HCEC 1CT (cell line): ENCODE measurements around the gene CFP.
"Not testable (repeated sequence)": the region's sequence is repeated elsewhere in the genome, so short reads cannot be mapped to it uniquely, and the experiment has no call there.

Source experiments
- DNase-seq: peaks from one replicate; pipeline ENCODE4 v3.0.0-alpha.2; 2017

The CFP gene

GRCh38 chrX:47629419-47630200 is at the start of gene CFP:
TSS of gene CFP (minus strand) at chrX:47629930. CDS start at chrX:47629844, 86 bp downstream.
- DNase-seq = no peak

DNA sequence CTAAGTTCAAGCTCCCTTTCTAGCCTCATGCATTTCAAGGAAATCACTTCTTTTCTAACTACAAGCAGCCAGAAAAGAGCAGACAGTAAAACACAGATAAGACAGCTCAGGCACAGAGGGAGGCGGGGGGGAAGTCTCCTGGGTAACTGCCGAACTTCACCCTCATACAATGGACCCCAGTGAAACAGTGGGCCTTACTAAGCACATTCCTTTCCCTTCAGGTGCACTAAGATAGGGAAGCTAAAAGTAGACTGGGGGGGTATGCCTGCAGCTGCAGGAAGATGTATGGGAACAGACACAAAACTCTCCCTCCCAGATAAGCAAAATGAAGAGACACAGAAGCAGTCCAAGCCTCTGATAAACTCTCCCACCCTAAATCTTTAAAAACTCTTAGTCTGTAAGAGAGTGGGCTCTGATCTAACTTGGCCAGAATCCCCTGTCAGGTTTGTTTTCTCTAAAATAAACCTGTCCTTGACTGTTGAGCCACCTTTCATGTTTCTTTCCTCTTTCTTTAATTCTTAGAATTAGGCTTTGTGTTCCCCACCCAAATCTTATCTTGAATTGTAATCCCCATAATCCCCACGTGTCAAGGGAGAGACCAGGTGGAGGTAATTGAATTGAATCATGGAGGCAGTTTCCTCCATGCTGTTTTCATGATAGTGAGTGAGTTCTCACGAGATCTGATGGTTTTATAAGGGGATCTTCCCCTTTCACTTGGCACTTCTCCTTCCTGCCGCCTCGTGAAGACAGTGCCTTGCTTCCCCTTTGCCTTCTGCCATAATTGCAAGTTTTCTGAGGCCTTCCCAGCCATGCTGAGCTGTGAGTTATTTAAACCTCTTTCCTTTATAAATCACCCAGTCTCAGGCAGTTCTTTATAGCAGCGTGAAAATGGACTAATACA is 46.5 kb upstream of the CFP start:
- not testable (repeated sequence) for DNase-seq

GRCh38 chrX:47674776-47675175 is 45.0 kb upstream of the CFP start:
- DNase-seq = peak; percentile 14

DNA sequence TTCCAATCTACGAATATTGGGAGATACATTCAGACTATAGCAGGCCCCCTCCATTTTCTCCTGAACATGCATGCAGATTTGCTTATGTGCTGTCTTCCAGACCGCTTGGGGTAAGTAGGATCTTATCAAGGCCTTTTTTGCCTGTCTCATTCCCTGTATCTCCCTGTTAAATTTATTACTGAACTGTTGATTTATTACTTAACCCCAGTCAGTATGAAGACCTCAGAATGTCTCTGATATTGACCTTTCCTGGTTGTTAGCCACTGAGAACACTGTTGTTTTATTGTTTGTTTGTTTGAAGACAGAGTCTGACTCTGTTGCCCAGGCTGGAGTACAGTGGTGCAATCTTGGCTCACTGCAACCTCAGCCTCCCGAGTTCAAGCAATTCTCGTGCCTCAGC is 36.1 kb upstream of the CFP start:
- DNase-seq = not testable (repeated sequence)

DNA sequence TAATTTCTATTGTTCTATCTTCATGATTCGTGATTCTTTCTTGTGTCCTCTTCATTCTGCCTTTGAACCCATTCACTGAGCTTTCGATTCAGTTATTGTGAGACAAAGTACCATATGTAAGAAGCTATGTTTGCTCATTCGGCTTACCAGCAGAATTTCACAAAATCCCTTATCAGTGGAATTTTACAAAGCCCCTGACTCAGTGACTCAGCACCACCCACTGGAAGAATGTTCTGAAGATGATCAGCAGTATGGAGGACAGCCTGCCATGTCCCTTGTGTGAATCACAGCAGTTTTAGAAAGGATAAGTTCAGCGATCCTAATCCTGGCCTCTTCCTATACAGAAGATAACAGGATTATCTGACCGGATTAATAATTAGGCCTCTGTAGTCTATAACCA is 35.0 kb upstream of the CFP start:
- no peak for DNase-seq

DNA sequence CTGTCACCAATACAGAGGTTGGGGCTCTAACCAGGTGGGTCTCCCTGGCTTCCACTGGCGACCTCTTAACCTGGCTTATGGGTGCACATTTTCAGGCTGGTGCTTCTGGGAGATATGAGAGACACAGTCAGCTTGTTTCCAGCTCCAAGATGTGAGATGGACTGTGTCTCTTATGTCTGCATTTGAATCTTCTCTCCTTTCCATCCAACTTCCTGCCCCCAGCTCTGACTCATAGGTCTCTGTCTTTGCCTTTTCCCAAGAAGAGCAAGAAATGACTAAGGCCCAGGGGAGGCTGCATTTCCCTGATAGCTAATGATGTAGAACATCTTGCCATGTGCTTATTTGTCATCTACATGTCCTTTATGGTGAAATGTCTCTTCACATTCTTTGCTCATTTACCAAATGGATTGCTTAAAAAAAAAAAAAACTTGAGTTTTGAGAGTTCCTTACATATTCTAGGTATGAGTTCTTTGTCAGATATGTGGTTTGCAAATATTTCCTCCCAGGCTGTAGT is 32.5 kb upstream of the CFP start:
- DNase-seq = peak; percentile 92

GRCh38 chrX:47661539-47661938 is 31.8 kb upstream of the CFP start:
- no peak for DNase-seq

- DNase-seq = no peak
Measured at GRCh38 chrX:47659421-47659726, 29.6 kb upstream of the CFP start.

- DNase-seq = peak; percentile 91
Measured at GRCh38 chrX:47658684-47659420, 29.1 kb upstream of the CFP start, which contains the start of gene UXT. TSS of gene UXT (minus strand) at chrX:47659180. CDS start at chrX:47658927, 253 bp downstream.

- no peak for DNase-seq
Measured at GRCh38 chrX:47658301-47658683, 28.6 kb upstream of the CFP start.

DNA sequence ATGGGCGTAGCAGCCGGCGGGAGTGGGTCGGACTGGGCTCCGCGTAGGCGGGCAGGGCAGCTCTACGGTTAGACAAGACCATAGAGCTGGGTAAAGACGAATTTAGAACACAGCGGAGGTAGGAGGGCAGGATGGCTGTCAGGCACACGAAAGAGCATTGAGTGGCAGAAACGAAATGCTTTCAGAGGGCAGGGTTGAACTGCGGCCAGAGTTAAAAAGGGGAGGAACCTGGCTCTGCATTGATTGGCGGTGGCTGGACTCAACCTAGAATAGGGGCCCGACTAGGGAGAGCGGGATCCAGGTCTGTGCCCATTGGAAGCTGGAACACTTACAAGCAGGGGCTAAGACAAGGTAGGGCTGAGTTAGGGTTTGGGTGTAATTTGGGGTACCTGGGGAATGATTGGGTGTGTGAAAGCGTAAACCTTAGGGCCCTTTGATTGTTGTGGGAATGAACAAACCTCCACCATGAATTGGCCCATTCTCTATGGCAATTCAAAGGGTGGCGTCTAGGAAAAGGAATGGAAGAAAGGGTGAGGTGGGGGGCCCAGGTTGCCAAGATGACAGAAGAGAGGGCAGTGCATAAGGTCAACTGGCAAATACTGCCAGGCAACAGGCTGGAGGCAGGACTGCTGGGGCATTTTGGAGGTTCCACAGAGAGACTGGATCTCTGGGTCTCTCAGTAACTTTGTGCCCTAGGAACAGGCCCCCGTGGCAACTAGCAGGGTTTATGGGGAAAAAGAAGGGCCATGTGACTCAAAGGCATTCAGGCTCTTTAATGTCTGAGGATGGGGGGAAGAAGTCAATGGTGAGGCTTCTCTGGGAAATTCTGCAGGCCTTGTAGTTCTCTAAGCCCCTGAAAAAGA is 21.5 kb upstream of the CFP start:
- no peak for DNase-seq

DNA sequence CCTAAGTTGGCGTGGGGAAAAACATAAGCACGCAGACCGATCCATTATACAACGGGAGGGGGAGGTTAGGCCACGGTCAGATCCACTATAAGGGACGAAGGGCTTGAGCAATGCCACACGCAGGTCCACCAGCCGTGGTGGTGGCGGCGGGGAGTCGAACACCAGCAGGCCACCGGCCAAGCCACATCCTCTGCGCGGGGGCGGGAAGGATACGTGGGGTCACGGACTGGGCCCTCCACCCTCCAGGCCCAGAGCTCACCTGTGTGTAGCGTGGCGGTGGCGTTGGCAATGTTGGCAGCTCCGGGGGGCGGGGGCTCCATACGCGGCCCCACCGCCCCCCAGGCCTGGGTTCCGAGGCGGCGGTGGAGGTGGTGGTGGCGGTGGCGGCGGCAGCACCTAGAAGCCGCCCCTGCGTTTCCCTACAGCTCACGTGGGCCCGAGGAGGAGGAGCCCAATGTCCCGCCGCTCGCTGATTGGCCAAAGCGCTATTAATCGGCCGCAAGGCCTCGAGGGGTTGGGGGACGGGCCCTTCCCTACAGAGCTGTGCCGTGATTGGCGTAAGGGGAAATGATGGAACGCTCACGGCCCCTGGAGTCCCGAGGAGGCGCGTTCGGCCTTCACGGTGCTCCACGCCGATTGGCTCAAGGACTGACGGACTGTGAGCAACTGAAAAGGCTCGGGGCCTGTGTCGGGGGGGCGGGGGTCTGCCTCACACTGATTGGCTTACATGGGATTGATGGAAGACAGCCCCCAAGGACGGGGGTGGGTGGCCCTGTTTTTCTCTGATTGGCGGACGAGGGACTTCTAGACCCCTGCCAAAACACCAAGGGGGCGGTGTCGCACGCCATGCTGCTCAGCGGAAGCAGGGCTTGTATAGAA is 20.7 kb upstream of the CFP start, which contains the start of gene ELK1:
Gene ELK1 (minus strand): TSS at position 400 of the 879 bp plus-strand sequence. CDS start 9,122 bp downstream, outside the sequence.
- DNase-seq = peak; percentile 96

GRCh38 chrX:47649781-47650163 is 20.0 kb upstream of the CFP start:
- no peak for DNase-seq

GRCh38 chrX:47649271-47649670 is 19.5 kb upstream of the CFP start:
- DNase-seq = no peak

- peak; percentile 31 for DNase-seq
Measured at GRCh38 chrX:47648376-47648775, 18.6 kb upstream of the CFP start.

GRCh38 chrX:47646636-47647035 is 16.9 kb upstream of the CFP start:
- no peak for DNase-seq

DNA sequence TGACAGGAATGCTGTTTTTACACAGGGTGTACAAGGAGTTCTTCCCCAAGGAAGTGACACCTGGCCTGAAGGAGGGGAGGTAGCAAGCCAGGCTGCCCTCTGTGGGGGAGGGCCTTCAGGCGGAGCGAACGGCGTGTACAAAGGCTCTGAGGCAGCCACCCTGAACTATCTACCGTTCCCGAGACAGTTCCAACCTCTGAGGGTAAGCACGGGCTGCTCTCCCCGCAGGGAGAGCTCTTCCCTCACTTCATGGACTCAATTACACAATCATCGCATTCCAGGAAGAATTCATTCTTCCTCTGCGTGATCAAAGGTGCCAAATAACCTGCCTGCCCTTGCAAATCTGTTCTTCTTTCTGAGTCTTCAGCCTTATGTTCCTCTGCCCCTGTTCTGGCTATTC is 15.8 kb upstream of the CFP start:
- no peak for DNase-seq

DNA sequence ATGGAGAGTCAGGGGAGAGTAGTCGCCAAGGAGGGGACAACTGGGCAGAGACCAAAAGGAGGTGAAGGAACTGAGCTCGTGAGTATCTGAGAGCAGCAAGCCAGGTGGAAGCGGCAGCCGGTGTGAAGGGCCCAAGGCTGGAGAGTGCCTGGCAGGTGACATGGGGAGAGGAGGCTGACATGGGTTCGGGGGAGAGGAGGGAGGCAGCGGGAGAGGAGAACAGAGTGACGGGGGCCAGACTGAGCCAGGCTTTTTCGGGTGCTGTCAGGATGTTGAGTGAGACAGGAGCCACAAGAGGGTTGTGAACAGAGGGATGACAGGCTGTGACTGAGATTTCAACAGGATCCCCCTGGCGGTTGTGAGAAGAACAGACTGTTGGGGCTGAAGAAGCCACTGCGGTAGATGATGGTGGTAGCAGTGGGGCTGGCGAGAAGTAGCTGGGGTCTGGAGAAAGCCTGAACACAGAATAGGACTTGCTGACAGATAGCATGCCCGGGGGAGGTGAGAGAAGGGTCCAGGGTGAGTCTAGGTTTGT is 14.9 kb upstream of the CFP start:
- DNase-seq = peak; percentile 26

DNA sequence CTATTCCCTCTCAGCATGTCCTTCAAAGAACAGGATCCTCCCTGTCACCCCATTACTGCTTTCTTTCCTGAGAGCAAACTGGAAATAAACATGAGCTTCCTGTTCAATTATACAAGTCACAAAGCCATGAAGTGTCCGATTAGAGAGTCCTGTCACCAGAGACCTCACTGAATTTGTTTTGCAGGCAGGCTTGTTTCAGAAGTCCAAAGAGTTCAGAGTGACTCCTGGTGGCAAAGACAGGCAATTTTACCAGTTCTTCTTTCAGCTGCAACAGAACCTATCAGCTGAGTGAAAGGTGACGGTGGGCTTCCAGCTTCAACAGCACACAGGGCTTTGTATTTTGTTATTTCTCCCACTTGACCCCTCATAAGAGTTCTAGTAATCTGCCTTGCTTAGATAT is 14.2 kb upstream of the CFP start:
- peak; percentile 4 for DNase-seq

DNA sequence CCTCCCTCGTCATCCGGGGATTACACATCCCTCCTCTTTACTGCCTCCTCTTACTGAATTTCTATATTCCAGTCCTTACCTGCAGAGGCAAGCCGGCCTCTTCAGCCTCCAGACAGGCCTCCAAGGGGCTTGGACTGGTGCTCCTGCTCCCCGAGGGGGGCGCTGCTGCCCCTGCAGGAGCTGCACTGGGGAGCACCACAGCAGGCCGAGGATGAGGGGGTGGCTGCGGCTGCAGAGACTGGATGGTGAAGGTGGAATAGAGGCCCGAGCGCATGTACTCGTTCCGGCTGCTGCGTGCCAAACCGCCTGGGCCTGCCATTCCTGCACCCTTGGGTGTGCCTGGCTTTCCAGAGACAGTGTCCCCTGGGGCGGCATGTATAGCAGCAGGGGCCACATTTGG is 9.1 kb upstream of the CFP start:
- no peak for DNase-seq
